Endothelial cell of umbilical vein (primary cell): ENCODE results near the gene NEDD4. TPM values are rescaled to one million over a fixed set of nuclear protein-coding genes. Genes with fewer than 3 reads are reported as not detected.

Experiments used
- BruUV-seq: library from RNA; stranded (reverse); fragments of 400-500 nt; replicated peaks from 2 replicates; lab custom pipeline; 2021; lab: Mats Ljungman, UMichigan
- CTCF ChIA-PET: fragments of 300-600, 350-600 bp; sonication (Branson Sonifier 250); formaldehyde crosslinking; loops from one replicate; lab custom pipeline; 2021; ENCODE audit warnings: antibody characterized with exemption, inconsistent platforms; lab: Charles Lee
- POLR2A ChIA-PET: fragments of 300-600, 350-600 bp; sonication (Branson Sonifier 250); formaldehyde crosslinking; loops from one replicate; lab custom pipeline; 2021; ENCODE audit warnings: antibody characterized with exemption, inconsistent platforms; lab: Charles Lee
- DNase-seq: peaks from one replicate; pipeline ENCODE4 v3.0.0-alpha.2; 2011; ENCODE audit warnings: low read depth, low spot score
- FAIRE-seq: peaks from 2 replicates; lab custom pipeline; 2011; peaks lifted over from hg19 to GRCh38; lab: Jason Lieb, UNC
- H2AFZ ChIP-seq: 2 replicates; pipeline ENCODE4 v1.6.0; 2012; ENCODE audit warnings: low read depth, low read length, control low read depth, inconsistent platforms
- H3K27ac ChIP-seq: 2 replicates; pipeline ENCODE4 v1.5.1; 2011; ENCODE audit warnings: low read depth, mild to moderate bottlenecking, control low read depth, low read length, moderate library complexity; ENCODE audit not compliant: insufficient read depth
- H3K27me3 ChIP-seq, 2 experiments: 2 replicates each; pipeline versions ENCODE4 v1.6.0 to v1.6.1; 2011; ENCODE audit warnings: low read length in 2 of 2, mixed read lengths in 1 of 2; ENCODE audit not compliant: control insufficient read depth in 2 of 2, insufficient read depth in 2 of 2
- H3K36me3 ChIP-seq, 2 experiments: 2 replicates in 1 of 2; 3 replicates in 1 of 2; pipeline ENCODE4 v1.5.1; 2011; ENCODE audit warnings: low read length in 2 of 2, mild to moderate bottlenecking in 1 of 2, moderate library complexity in 1 of 2; ENCODE audit not compliant: control insufficient read depth in 2 of 2, insufficient read depth in 2 of 2; ENCODE audit errors: extremely low read depth in 1 of 2
- H3K4me1 ChIP-seq: 3 replicates; pipeline ENCODE4 v1.5.1; 2011; ENCODE audit warnings: mild to moderate bottlenecking, low read length; ENCODE audit not compliant: control insufficient read depth, insufficient read depth; ENCODE audit errors: extremely low read depth
- H3K4me2 ChIP-seq: 2 replicates; pipeline ENCODE4 v1.6.1; 2011; ENCODE audit warnings: low read length, control low read depth, mixed read lengths; ENCODE audit not compliant: insufficient read depth
- H3K4me3 ChIP-seq, 3 experiments: fragments of 200-600 bp in 1 of 3; sonication (generic), shearing (Covaris generic) in 1 of 3; replicated peaks in 1 of 3; 2 replicates each; pipeline ENCODE4 v1.5.1; 2011 to 2016; ENCODE audit warnings: control low read depth in 3 of 3, low read length in 3 of 3, mild to moderate bottlenecking in 2 of 3, inconsistent platforms in 1 of 3, low read depth in 1 of 3, moderate library complexity in 1 of 3; ENCODE audit not compliant: insufficient read depth in 1 of 3
- H3K79me2 ChIP-seq: 2 replicates; pipeline ENCODE4 v1.6.0; 2012; ENCODE audit warnings: low read length, inconsistent platforms; ENCODE audit not compliant: control insufficient read depth, insufficient read depth
- H3K9ac ChIP-seq: replicated peaks from 2 replicates; pipeline ENCODE3; 2011; ENCODE audit warnings: low read length, control low read depth; ENCODE audit not compliant: insufficient read depth; ENCODE audit errors: extremely low read depth
- H3K9me1 ChIP-seq: replicated peaks from 3 replicates; pipeline ENCODE4 v1.6.0; 2011; ENCODE audit warnings: mild to moderate bottlenecking, low read length; ENCODE audit not compliant: control insufficient read depth, insufficient read depth; ENCODE audit errors: extremely low read depth
- H3K9me3 ChIP-seq: replicated peaks from 2 replicates; pipeline ENCODE4 v1.5.1; 2012; ENCODE audit warnings: low read length, inconsistent platforms; ENCODE audit not compliant: control insufficient read depth, insufficient read depth
- H4K20me1 ChIP-seq: replicated peaks from 2 replicates; pipeline ENCODE3; 2011; ENCODE audit warnings: mild to moderate bottlenecking, low read length; ENCODE audit not compliant: control insufficient read depth, insufficient read depth; ENCODE audit errors: extremely low read depth
- EZH2 ChIP-seq: IDR thresholded peaks from 2 replicates; pipeline ENCODE4 v1.6.1; 2012; ENCODE audit warnings: borderline replicate concordance, low read depth, mild to moderate bottlenecking, moderate library complexity, low read length, inconsistent platforms; ENCODE audit not compliant: severe bottlenecking
- FOS ChIP-seq: IDR thresholded peaks from 2 replicates; pipeline ENCODE4 v1.6.1; 2011; ENCODE audit warnings: mild to moderate bottlenecking, low read length, moderate library complexity, borderline replicate concordance; ENCODE audit not compliant: insufficient read depth
- GATA2 ChIP-seq: IDR thresholded peaks from 2 replicates; pipeline ENCODE4 v1.7.0; 2011; ENCODE audit warnings: low read depth, mild to moderate bottlenecking, moderate library complexity, mixed read lengths, low read length; ENCODE audit not compliant: insufficient read length, insufficient read depth
- JUN ChIP-seq: IDR thresholded peaks from 2 replicates; pipeline ENCODE4 v1.6.1; 2011; ENCODE audit warnings: borderline replicate concordance, low read depth; ENCODE audit not compliant: insufficient read length, insufficient read depth
- MYC ChIP-seq: IDR thresholded peaks from one replicate; pipeline ENCODE4 v1.6.1; 2011; ENCODE audit warnings: mild to moderate bottlenecking, low read depth, low read length
- POLR2A ChIP-seq: IDR thresholded peaks from 2 replicates; pipeline ENCODE4 v1.6.1; 2012; ENCODE audit warnings: low read depth, mild to moderate bottlenecking, control low read depth, low read length
- POLR2AphosphoS5 ChIP-seq: IDR thresholded peaks from 2 replicates; pipeline ENCODE4 v1.6.1; 2012; ENCODE audit warnings: low read depth, mild to moderate bottlenecking, control low read depth, low read length, moderate library complexity; ENCODE audit not compliant: insufficient read depth
- dilution Hi-C: fragments of 300-500 bp; cut with MboI; formaldehyde crosslinking; loops from one replicate; pipeline ENCODE4 v1.15.0; 2019; ENCODE audit warnings: low sequenced_read_pairs; ENCODE audit not compliant: extremely low pct_ligation_motif_present
- intact Hi-C: fragments of 100-400 bp; cut with micrococcal nuclease; formaldehyde crosslinking; loops from one replicate; pipeline ENCODE4 v1.10.0; 2022
- polyA plus RNA-seq, 4 experiments: library from polyadenylated mRNA; depleted of rRNA in 3 of 4; stranded (reverse) in 3 of 4; unstranded in 1 of 4; fragments of >200 nt; gene quantifications; 2 replicates each; pipeline versions ENCODE4 v1.2.1 to v1.2.3, GENCODE V29; 2011 to 2012; ENCODE audit warnings: missing spikeins in 1 of 4
- total RNA-seq: library from RNA; stranded (reverse); gene quantifications from 2 replicates; pipeline ENCODE4 v1.2.3, GENCODE V29; 2021
- TF ChIP-seq, protein P1 (sequence below): IDR thresholded peaks from 2 replicates; pipeline ENCODE4 v1.6.1; 2011; ENCODE audit not compliant: insufficient read depth, insufficient read length
- TF ChIP-seq, protein P2 (sequence below), 2 donors: IDR thresholded peaks; 1 replicate in 1 of 2; 2 replicates in 1 of 2; pipeline ENCODE4 v1.5.1; 2011; ENCODE audit warnings: low read length in 2 of 2, mild to moderate bottlenecking in 2 of 2, moderate library complexity in 2 of 2, control low read depth in 1 of 2, inconsistent platforms in 1 of 2, low read depth in 1 of 2; ENCODE audit not compliant: insufficient read depth in 1 of 2; ENCODE audit errors: extremely low read depth in 1 of 2

NEDD4 gene
- total and polyA plus RNA-seq, 2 donors (not counting 3 experiments of a cell fraction or from before 2014, with no cell fraction given), result 9.2 to 39.0 TPM

DNA sequence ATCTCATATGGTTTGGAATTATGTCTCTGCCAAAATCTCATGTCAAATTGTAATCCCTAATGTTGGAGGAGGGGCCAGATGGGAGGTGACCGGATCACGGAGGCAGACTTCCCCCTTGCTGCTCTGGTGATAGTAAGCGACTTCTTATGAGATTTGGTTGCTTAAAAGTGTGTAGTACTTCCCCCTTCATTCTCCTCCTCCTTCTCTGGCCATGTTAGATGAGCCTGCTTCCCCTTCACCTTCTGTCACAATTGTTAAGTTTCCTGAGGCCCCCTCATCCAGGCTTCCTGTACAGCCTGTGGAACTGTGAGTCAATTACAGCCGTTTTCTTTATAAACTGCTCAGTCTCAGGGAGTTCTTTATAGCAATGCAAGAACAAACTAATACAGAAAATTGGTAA is 51.1 kb downstream of the NEDD4 start:
- Histone ChIP-seq H3K27me3 (no peaks in the 10 kb centered on the region), H2AFZ (peak overlapping the region; percentile 51), H3K9me3 (no peaks in the 10 kb centered on the region), H3K79me2 (no peaks in the 10 kb centered on the region), H3K36me3 (no peaks in the 10 kb centered on the region), H3K27ac (peak overlapping the region; percentile 84), H3K4me1 (peaks cover 23% of the 10 kb centered on the region), H4K20me1 (no peaks in the 10 kb centered on the region), H3K9me1 (no peaks in the 10 kb centered on the region), H3K4me2 (peak overlapping the region; percentile 83), H3K4me3 (peak overlapping the region in 1 of 3 experiments; percentile 42), H3K9ac (peak overlapping the region; percentile 55)
- DNase-seq, result peak; percentile 84
- no TSS peak for BruUV-seq
- peak; percentile 85 for FAIRE-seq
- peak; percentile 15 for TF ChIP-seq JUN
- TF ChIP-seq MYC, result no peak
- TF ChIP-seq FOS, result peak; percentile 32
- dilution Hi-C loops, result no loop called here
- CTCF ChIA-PET, result no interaction called here
- POLR2A ChIA-PET, result no interaction called here
- intact Hi-C loops, result loop anchor here (2.0 kb wide), 1 partner anchor 50 kb away; the partner anchor contains the start of gene NEDD4

- Histone ChIP-seq H3K4me3 (no peak overlapping the region), H3K4me1 (peaks cover 12% of the 10 kb centered on the region), H3K36me3 (no peaks in the 10 kb centered on the region), H3K27ac (peak overlapping the region; percentile 18), H3K79me2 (no peaks in the 10 kb centered on the region), H3K9me3 (no peaks in the 10 kb centered on the region), H2AFZ (no peak overlapping the region), H4K20me1 (no peaks in the 10 kb centered on the region), H3K9ac (no peak overlapping the region), H3K9me1 (no peaks in the 10 kb centered on the region), H3K4me2 (peak overlapping the region; percentile 17), H3K27me3 (no peaks in the 10 kb centered on the region)
- intact Hi-C loops, result no loop called here
- BruUV-seq, result no TSS peak
- POLR2A ChIA-PET, result no interaction called here
- dilution Hi-C loops, result no loop called here
- CTCF ChIA-PET, result interaction anchor here (1.0 kb wide), 1 partner anchor 19 kb away, joined by 4 read pairs; no protein-coding TSS in a partner anchor
- no peak for TF ChIP-seq POLR2AphosphoS5
- no peak for TF ChIP-seq EZH2
- TF ChIP-seq, protein P1, sequence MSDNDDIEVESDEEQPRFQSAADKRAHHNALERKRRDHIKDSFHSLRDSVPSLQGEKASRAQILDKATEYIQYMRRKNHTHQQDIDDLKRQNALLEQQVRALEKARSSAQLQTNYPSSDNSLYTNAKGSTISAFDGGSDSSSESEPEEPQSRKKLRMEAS, result no peak
- TF ChIP-seq, protein P2, sequence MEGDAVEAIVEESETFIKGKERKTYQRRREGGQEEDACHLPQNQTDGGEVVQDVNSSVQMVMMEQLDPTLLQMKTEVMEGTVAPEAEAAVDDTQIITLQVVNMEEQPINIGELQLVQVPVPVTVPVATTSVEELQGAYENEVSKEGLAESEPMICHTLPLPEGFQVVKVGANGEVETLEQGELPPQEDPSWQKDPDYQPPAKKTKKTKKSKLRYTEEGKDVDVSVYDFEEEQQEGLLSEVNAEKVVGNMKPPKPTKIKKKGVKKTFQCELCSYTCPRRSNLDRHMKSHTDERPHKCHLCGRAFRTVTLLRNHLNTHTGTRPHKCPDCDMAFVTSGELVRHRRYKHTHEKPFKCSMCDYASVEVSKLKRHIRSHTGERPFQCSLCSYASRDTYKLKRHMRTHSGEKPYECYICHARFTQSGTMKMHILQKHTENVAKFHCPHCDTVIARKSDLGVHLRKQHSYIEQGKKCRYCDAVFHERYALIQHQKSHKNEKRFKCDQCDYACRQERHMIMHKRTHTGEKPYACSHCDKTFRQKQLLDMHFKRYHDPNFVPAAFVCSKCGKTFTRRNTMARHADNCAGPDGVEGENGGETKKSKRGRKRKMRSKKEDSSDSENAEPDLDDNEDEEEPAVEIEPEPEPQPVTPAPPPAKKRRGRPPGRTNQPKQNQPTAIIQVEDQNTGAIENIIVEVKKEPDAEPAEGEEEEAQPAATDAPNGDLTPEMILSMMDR (IDR thresholded peaks at IDR 0.05; ENCODE audit: extremely low read depth in 1 of 2, insufficient read depth in 1 of 2, low read depth in 1 of 2, low read length in 2 of 2), result no peak
- no peak for TF ChIP-seq GATA2
- TF ChIP-seq POLR2A, result no peak
- no peak for TF ChIP-seq MYC
- TF ChIP-seq JUN, result no peak
- no peak for TF ChIP-seq FOS
- DNase-seq, result peak; percentile 94
- FAIRE-seq, result peak; percentile 73
Observed at GRCh38 chr15:55937040-55937439, 56.4 kb downstream of the NEDD4 start.
